Right lobe of liver (tissue), 6 donors: ENCODE results near the gene FIGN. TPM values are rescaled to one million over a fixed set of nuclear protein-coding genes. Genes with fewer than 3 reads are reported as not detected.

ENCODE experiments used
- ATAC-seq, 4 donors: fragments of 200-7000 bp; cut with Tn5 transposase; one replicate each; pipeline ENCODE4 v1.9.1; 2020; ENCODE audit warnings: mild to moderate bottlenecking in 4 of 4, moderate library complexity in 4 of 4
- DNase-seq, 3 donors: peaks; one replicate each; pipeline ENCODE4 v3.0.0-alpha.2; 2020
- H3K27ac ChIP-seq, 3 donors: fragments of 200-600 bp; one replicate each; pipeline ENCODE4 v1.8.0; 2022
- H3K27me3 ChIP-seq, 2 donors: fragments of 200-600 bp; one replicate each; pipeline ENCODE4 v1.8.0; 2022
- H3K36me3 ChIP-seq, 4 donors: fragments of 200-600 bp; sonication (generic) in 1 of 4; one replicate each; pipeline versions ENCODE4 v1.5.1 to v1.8.0; 2017 to 2022; ENCODE audit warnings: control low read depth in 1 of 4
- H3K4me1 ChIP-seq, 4 donors: fragments of 200-600 bp; sonication (generic) in 1 of 4; one replicate each; pipeline versions ENCODE4 v1.5.1 to v1.8.0; 2017 to 2022; ENCODE audit warnings: control low read depth in 1 of 4
- H3K4me3 ChIP-seq, 3 donors: fragments of 200-600 bp; one replicate each; pipeline ENCODE4 v1.8.0; 2022
- H3K9me3 ChIP-seq, 4 donors: fragments of 200-600 bp; sonication (generic) in 1 of 4; one replicate each; pipeline versions ENCODE4 v1.5.1 to v1.8.0; 2017 to 2022; ENCODE audit warnings: control low read depth in 1 of 4
- POLR2A ChIP-seq: fragments of 450-650 bp; IDR thresholded peaks from one replicate; pipeline ENCODE4 v1.6.1; 2017; ENCODE audit warnings: antibody characterized with exemption, mild to moderate bottlenecking
- WGBS: methylation state at CpG from one replicate; pipeline ENCODE4 v1.1.6; 2018; ENCODE audit warnings: low coverage, low lambda C conversion rate; ENCODE audit not compliant: insufficient coverage; ENCODE audit errors: missing lambda C conversion rate; 5-methylcytosine and 5-hydroxymethylcytosine counted together
- intact Hi-C, 2 donors: fragments of 100-400 bp; cut with DNase I; formaldehyde crosslinking; loops; one replicate each; pipeline versions ENCODE4 v1.11.2 to v1.14.1; 2022
- total RNA-seq, 6 experiments: library from RNA; depleted of rRNA in 2 of 6; stranded (reverse); fragments of >200 nt in 2 of 6; fragmentation: NEBNext Ultra II Directional in 3 of 6; extraction: Animal tissue kit (Norgen Biotek cat#: 25700) in 3 of 6; gene quantifications; one replicate each; pipeline versions ENCODE4 v1.1.0 to v1.2.4, GENCODE V29; 2016 to 2023
- TF ChIP-seq, protein P1 (sequence below), 4 donors: fragments of 200-600 bp in 3 of 4; fragments of 450-650 bp in 1 of 4; IDR thresholded peaks; one replicate each; pipeline versions ENCODE4 v1.5.1 to v1.8.0; 2016 to 2022; ENCODE audit warnings: antibody characterized with exemption in 4 of 4, mild to moderate bottlenecking in 2 of 4
- donor health status: DM: no; HTN: yes; CAD: no.
- donor health status: DM: no; HTN: no; CAD: no.
- donor health status: DM: no; HTN: no; CAD: no.
- donor health status: DM: no; HTN: yes; CAD: no.
- donor health status: DM: no; HTN: yes; CAD: no.

FIGN gene
- total RNA-seq, 6 experiments from 2014 or later, result 2.8 to 9.2 (median 5.1) TPM

GRCh38 chr2:163652751-163653150, 83.1 kb downstream of the FIGN start:
- H3K27me3 ChIP-seq, result no peaks in the 10 kb centered on the region
- H3K27ac ChIP-seq, result no peak overlapping the region
- H3K4me1 ChIP-seq, result no peaks in the 10 kb centered on the region
- intact Hi-C loops, result no loop called here
- ATAC-seq (no peak), DNase-seq (no peak)
- no peaks in the 10 kb centered on the region for H3K36me3 ChIP-seq
- 62% methylated on average over 2 of the region's 2 CpGs for WGBS
- no peak for TF ChIP-seq POLR2A
- TF ChIP-seq, protein P1, sequence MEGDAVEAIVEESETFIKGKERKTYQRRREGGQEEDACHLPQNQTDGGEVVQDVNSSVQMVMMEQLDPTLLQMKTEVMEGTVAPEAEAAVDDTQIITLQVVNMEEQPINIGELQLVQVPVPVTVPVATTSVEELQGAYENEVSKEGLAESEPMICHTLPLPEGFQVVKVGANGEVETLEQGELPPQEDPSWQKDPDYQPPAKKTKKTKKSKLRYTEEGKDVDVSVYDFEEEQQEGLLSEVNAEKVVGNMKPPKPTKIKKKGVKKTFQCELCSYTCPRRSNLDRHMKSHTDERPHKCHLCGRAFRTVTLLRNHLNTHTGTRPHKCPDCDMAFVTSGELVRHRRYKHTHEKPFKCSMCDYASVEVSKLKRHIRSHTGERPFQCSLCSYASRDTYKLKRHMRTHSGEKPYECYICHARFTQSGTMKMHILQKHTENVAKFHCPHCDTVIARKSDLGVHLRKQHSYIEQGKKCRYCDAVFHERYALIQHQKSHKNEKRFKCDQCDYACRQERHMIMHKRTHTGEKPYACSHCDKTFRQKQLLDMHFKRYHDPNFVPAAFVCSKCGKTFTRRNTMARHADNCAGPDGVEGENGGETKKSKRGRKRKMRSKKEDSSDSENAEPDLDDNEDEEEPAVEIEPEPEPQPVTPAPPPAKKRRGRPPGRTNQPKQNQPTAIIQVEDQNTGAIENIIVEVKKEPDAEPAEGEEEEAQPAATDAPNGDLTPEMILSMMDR (IDR thresholded peaks at IDR 0.05), result no peak
- H3K9me3 ChIP-seq, result no peaks in the 10 kb centered on the region
- H3K4me3 ChIP-seq, result no peak overlapping the region

DNA sequence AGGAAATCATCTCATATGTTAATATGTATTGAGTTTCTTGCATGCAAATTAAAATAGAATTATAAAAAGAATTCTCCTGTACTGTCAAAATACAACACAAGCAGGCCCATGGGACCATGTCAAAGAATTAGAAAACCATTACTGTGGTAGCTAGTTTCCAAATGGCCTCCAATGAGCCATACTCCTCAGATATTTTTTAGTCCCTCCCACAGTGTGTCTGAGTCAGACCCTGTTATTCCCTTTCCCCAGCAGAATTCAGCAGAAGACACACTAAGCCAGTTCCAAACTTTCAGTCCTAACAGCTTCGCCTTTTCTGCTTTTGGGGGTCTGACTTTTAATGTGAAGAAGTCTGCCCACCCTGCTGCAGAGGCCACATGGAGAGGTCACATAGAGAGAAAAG, 86.7 kb downstream of the FIGN start:
- Histone ChIP-seq H3K4me1 (no peaks in the 10 kb centered on the region), H3K27ac (no peak overlapping the region), H3K36me3 (no peaks in the 10 kb centered on the region), H3K27me3 (no peaks in the 10 kb centered on the region), H3K4me3 (no peak overlapping the region), H3K9me3 (no peaks in the 10 kb centered on the region)
- ATAC-seq (no peak), DNase-seq (no peak)
- no peak for TF ChIP-seq POLR2A
- TF ChIP-seq, protein P1 (IDR thresholded peaks at IDR 0.05), result no peak
- WGBS, result 85% methylated on average over 1 of the region's 1 CpG
- intact Hi-C loops, result no loop called here

DNA sequence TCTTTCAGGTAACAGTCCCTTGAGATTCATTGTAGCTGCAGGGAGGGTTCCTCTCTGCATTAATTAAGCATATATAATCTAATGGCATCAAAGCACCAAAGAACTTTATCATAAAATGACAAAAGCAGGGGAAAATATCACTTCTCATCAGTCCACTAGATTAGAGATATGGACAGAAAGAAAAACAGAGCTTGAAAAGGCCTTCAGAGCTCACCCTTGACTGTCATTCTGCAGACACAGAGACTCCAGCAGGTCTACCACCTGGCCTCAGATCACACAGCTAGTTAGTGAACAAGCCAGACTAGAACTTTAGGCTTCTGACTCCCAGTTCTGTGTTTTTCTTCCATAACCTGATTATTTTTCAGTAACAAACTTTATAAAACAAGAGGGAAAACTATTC, 88.5 kb downstream of the FIGN start:
- no peaks in the 10 kb centered on the region for H3K9me3 ChIP-seq
- no peak for TF ChIP-seq POLR2A
- TF ChIP-seq, protein P1 (IDR thresholded peaks at IDR 0.05), result no peak
- intact Hi-C loops, result no loop called here
- H3K4me3 ChIP-seq, result no peak overlapping the region
- no peak overlapping the region for H3K27ac ChIP-seq
- H3K4me1 ChIP-seq, result no peaks in the 10 kb centered on the region
- H3K27me3 ChIP-seq, result no peaks in the 10 kb centered on the region
- no peak for ATAC-seq
- no peaks in the 10 kb centered on the region for H3K36me3 ChIP-seq
- no peak for DNase-seq

DNA sequence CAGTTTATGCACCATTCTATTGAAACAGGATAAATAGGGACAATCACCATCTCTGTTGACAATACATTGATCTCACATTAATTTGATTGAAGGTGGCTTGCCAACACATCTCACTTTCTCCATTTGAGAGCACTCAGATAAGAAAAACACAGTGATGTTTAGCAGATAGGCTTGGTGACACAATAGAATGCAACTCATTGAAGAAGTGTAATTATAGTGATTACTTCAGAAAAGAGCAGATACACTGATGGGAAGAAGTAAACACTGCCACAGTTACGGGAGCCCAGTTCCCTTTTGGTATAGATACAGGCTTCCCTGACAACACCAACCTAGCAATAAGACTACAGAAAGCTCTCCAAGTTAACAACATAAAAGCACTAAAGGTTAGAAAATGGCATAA, 89.1 kb downstream of the FIGN start:
- TF ChIP-seq, protein P1 (IDR thresholded peaks at IDR 0.05), result no peak
- no peak for TF ChIP-seq POLR2A
- Histone ChIP-seq H3K9me3 (no peaks in the 10 kb centered on the region), H3K36me3 (no peaks in the 10 kb centered on the region), H3K27ac (no peak overlapping the region), H3K4me3 (no peak overlapping the region), H3K27me3 (no peaks in the 10 kb centered on the region), H3K4me1 (no peaks in the 10 kb centered on the region)
- WGBS, result 58% methylated on average over 1 of the region's 1 CpG
- ATAC-seq, result no peak
- intact Hi-C loops, result no loop called here
- DNase-seq, result no peak

DNA sequence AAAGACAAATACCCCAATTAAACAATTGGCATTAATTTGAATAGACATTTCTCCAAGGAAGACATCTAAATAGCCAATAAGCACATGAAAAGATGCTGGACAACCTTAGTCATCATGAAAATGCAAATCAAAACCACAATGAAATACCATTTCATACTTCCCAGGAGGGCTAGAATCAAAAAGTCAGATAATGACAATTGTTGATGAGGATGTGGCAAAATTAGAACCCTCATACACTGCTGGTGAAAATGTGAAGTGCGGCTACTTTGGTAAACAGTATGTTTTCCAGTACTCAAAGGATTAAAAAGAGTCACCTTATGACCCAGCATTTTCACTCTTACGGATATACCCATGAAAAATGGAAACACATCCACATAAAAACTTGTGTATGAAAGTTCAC, 91.6 kb downstream of the FIGN start:
- 92% methylated on average over 2 of the region's 2 CpGs for WGBS
- no peaks in the 10 kb centered on the region for H3K4me1 ChIP-seq
- ATAC-seq (no peak), DNase-seq (no peak)
- TF ChIP-seq POLR2A, result no peak
- TF ChIP-seq, protein P1 (IDR thresholded peaks at IDR 0.05), result no peak
- H3K36me3 ChIP-seq, result no peaks in the 10 kb centered on the region
- H3K9me3 ChIP-seq, result no peaks in the 10 kb centered on the region
- H3K27ac ChIP-seq, result no peak overlapping the region
- no peak overlapping the region for H3K4me3 ChIP-seq
- H3K27me3 ChIP-seq, result no peaks in the 10 kb centered on the region
- intact Hi-C loops, result no loop called here
